GM18519 (cell line): Measurements from ENCODE around the gene RELT.

Experiments
- ATAC-seq: cut with Tn5 transposase; IDR thresholded peaks from one replicate; pipeline ENCODE4 v1.9.1; 2021; ENCODE audit warnings: mild to moderate bottlenecking, moderate library complexity; ENCODE audit not compliant: unreplicated experiment, low FRiP score

The RELT gene

GRCh38 chr11:73372375-73372993, 3.7 kb upstream of the RELT start:
- no peak for ATAC-seq

GRCh38 chr11:73374151-73374550, 2.0 kb upstream of the RELT start:
- no peak for ATAC-seq

GRCh38 chr11:73375830-73376159, 404 bp upstream of the RELT start:
- no peak for ATAC-seq

GRCh38 chr11:73376803-73377629, 817 bp downstream of the RELT start:
- ATAC-seq, result peak; percentile 1

GRCh38 chr11:73379189-73379880, 3.1 kb downstream of the RELT start:
- ATAC-seq, result no peak

- no peak for ATAC-seq
These were observed 4.1 kb downstream of the RELT start for GRCh38 chr11:73380331-73380730.

- ATAC-seq, result no peak
These were observed 4.8 kb downstream of the RELT start for GRCh38 chr11:73380897-73381410.

- ATAC-seq, result no peak
These were observed 5.4 kb downstream of the RELT start for GRCh38 chr11:73381589-73381988.

GRCh38 chr11:73382183-73382582, 6.0 kb downstream of the RELT start:
- no peak for ATAC-seq

GRCh38 chr11:73382747-73383146, 6.5 kb downstream of the RELT start:
- ATAC-seq, result no peak

GRCh38 chr11:73383249-73384124, 7.3 kb downstream of the RELT start:
- ATAC-seq, result no peak

- no peak for ATAC-seq
These were observed 7.9 kb downstream of the RELT start for GRCh38 chr11:73384125-73384441.

GRCh38 chr11:73384531-73384871, 8.3 kb downstream of the RELT start:
- ATAC-seq, result no peak

- no peak for ATAC-seq
These were observed 8.9 kb downstream of the RELT start for GRCh38 chr11:73384872-73385689.

- ATAC-seq, result no peak
These were observed 9.8 kb downstream of the RELT start for GRCh38 chr11:73386016-73386415.

- no peak for ATAC-seq
These were observed 10.3 kb downstream of the RELT start for GRCh38 chr11:73386546-73386945.

GRCh38 chr11:73387594-73388264, 11.5 kb downstream of the RELT start:
- ATAC-seq, result no peak

- no peak for ATAC-seq
These were observed 12.3 kb downstream of the RELT start for GRCh38 chr11:73388265-73389133.
